Mucosa of gallbladder (tissue), 1 donor: ENCODE results near the gene LILRB5. TPM values are rescaled to one million over a fixed set of nuclear protein-coding genes. Genes with fewer than 3 reads are reported as not detected.
"Not testable (repeated sequence)": the region's sequence is repeated elsewhere in the genome, so short reads cannot be mapped to it uniquely, and the experiment has no call there.

Experiments used
- DNase-seq: peaks from one replicate; pipeline ENCODE4 v3.0.0-alpha.2; 2020; ENCODE audit warnings: low spot score
- total RNA-seq: library from RNA; stranded (reverse); gene quantifications from one replicate; pipeline ENCODE4 v1.2.1, GENCODE V29; 2021
- donor health status: DM: no; HTN: no; CAD: no.

Gene LILRB5
- total RNA-seq, 1 donor from 2014 or later: 6.5 TPM

DNA sequence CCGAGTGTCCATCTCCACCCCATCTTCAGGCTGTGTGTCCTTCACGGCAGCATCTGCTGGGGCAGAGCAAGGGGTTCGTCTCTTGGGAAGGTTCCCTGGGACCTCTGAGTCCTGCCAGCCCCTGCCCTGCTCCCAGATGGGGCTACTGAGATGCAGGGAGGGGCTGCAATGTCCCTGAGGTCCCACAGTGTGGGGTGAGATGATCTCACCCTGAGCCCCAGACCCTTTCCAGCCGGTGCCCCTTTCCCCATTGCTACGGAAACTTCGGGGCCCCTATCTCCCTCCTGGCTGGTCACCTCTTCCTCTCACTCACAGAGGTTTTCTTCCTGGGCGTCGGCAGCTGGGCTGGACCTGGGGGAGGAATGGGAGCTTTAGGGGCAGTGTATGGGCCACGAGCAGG, 18.9 kb upstream of the LILRB5 start:
- DNase-seq: no peak

DNA sequence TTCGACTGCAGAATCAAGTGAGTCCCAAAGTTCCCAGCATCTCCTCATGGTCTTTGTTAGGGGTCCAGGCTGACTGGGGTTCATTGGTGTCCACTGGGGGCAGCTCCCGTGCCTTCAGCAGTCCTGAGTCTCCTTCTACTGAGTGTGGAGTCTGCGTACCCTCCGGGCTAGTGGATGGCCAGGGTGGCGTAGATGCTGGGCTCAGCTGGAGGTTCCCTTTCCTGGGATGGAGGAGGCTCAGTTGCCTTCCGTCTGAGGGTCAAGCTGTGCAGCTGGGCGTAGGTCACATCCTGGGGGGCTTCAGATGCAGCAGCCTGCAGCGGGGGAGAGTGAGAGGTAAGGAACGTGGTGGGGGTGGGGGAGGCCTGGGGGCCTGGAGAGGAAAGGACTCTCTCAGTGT, 17.4 kb upstream of the LILRB5 start:
- DNase-seq: not testable (repeated sequence)

DNA sequence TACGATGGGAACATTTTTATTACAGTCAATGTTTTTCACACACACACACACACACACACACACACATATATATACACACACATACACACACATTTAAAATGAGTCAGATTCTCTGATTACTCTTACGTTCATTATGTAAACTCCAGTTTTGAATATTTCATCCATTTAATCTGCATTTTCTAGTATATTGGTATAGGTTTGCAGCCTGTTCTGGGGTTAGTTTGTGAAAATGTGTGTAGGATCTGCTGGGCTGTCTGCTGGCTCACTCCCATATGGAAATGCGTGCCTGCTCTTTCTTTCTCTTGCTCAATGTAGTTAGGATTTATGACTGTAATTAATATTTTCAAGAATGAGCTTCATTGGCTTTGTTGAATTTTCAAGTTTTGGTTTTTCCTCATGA, 16.7 kb upstream of the LILRB5 start:
- DNase-seq: no peak

DNA sequence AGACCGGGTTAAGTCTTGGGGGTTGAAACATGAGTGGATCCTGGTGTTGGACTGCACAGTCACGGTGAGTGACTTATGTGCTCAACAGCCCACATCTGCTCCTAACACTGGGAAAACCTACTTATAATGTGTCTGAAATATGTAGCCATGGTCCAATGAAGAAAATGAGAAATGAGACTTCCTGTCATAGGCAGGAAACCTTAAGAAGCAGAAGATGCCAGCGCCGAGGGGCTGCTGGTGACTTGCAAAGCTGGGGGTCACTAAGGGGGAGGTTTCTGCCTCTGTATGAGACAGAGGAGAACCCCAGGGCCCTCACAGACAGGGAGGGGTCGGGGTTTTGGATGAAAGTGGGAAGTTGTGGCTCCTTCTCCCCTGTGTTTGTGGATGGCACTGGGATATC, 15.1 kb upstream of the LILRB5 start:
- DNase-seq: not testable (repeated sequence)

DNA sequence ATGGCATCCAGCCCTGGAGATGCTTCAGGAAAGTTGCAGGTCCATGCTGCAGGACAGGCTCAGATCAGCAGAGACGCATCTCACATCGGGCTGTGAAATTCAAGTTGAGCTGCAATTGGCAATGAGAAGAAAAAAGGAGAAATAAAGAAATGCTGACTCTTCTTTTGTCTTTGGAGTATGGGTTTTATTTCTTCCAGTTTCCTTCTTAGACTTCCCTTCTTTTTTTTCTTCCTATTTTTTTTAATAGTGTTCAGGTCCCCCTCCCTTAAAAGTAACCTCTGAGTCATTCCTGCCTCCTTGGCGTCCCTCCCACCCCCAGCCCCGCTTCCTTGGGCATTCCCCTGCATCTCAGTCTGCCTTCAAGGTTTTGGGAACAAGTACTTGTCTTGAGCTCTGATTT, 14.5 kb upstream of the LILRB5 start:
- not testable (repeated sequence) for DNase-seq

DNA sequence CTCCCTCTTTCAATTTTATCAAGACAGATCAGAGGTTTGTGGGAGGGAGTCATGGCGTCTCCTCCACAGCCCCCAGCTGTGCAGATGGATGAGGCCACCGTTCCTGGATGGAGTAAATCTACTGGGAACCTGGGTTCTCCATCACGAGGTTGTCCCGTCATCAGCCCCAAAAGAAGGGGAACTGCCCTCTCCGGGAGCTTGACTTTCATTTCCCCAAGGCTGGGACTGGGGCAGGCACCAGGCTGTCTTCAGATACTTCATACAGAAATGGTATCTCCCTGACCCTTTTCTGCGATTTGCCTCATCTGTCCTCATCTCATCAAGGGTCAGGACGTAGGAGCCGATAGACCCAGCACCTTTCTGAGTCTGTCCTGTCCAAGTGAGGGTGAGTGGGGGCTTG, 14.0 kb upstream of the LILRB5 start:
- DNase-seq: no peak

DNA sequence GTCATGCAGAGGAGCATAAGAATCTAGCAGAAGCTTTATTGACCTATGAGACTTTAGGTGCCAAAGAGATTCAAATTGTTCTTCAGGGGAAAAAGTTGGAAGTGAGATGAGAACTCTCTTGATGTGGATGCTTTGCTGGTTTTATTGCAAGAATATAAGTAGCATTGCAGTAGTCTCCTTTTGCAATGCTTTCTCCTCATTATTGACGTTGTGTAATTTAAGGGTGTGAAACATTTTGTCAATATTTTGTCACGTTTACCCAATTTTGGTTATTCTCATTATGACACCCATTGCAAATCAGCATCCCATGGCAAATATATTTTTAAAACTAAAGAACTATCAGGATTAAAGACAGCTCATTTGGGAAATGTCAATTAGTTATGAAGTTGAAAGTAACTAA, 11.9 kb upstream of the LILRB5 start:
- DNase-seq: no peak

DNA sequence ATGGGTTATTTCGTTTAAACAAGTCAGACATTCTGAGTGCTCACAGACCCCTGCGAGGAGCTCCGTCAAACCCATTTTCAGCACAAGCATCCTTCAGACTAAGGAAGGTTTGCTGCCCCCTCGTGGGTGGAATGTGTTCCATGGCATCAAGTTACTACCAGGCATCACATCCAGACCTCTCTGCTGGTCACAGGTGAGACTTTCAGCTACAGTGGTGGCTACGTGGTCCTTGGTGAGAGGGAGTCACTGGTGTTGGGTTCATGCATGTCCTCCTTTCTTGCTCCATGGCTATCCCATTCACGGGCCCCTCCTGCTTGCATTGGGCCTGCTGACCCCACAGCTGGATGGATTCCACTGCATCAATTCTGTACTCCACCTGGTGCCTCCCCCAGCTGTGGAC, 9.1 kb upstream of the LILRB5 start:
- DNase-seq: peak; percentile 83

DNA sequence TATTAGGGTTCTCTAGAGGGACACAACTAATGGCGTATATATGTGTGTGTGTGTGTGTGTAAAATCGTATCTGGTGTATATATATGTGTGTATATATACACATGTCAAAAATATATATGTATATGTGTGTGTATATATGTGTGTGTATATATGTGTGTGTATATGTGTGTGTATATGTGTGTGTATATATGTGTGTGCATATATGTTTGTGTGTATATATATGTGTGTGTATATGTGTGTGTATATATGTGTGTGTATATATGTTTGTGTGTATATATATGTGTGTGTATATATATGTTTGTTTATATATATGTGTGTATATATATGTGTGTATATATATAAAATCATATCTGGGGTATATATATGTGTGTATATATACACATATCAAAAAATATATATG, 5.4 kb upstream of the LILRB5 start:
- no peak for DNase-seq

DNA sequence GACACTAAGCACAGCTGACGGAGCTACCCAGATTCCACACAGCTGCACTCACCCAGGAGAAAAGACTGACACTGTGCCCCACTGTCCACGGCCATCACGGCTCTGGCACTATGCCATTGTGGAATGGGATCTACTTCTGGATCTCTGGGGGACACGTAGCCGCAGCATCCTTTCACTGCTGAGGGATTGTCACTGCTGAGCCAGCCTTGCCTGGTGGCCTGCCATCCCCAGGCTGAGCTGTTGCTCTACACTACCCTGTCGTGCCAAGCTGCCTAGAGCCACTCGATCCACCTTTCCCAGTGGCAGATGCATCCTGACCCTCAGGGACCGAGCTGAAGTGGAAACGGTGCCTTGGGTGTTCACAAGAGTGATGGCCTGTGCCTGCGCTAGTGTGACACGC, 5.0 kb upstream of the LILRB5 start:
- no peak for DNase-seq

DNA sequence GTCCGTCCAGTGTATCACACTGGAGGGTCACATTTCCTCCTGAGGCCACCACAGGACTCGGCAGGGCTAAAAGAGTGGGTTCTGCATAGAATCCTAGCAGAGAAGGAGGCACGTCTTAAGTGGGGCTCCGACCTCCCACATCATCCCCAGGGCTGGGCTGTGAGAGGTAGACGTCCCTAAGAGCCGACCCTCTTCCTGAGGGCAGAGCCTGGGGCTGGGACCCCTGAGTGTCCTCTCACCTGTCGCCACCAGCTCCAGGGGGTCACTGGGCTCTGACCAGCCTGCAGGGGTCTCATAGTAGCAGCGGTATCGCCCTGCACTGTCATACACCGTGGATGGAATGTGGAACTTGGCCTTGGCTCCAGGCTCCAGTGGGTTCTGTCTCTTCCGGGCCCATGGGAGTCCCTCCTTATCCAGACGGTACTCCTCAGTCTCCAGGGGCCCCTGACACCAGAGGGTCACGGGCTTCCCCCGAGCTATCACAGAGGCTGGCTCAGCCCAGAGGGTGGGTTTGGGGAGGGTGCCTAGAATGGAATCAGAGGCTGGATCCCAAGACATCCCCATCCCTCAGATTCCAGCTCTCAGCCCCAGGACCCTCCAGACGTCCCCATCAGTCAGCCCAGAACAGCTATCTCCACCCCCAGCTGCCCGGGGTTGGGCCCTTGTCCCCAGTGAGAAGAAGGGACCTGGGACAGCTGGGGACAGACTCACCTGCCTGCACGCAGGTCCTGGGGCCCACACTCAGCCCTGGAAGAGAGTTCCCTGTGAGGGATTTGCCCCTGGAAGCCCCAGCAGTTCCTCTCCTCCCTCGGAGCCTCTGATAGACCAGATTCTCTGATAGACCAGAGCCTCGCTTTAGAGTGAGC, 590 bp downstream of the LILRB5 start:
- no peak for DNase-seq

DNA sequence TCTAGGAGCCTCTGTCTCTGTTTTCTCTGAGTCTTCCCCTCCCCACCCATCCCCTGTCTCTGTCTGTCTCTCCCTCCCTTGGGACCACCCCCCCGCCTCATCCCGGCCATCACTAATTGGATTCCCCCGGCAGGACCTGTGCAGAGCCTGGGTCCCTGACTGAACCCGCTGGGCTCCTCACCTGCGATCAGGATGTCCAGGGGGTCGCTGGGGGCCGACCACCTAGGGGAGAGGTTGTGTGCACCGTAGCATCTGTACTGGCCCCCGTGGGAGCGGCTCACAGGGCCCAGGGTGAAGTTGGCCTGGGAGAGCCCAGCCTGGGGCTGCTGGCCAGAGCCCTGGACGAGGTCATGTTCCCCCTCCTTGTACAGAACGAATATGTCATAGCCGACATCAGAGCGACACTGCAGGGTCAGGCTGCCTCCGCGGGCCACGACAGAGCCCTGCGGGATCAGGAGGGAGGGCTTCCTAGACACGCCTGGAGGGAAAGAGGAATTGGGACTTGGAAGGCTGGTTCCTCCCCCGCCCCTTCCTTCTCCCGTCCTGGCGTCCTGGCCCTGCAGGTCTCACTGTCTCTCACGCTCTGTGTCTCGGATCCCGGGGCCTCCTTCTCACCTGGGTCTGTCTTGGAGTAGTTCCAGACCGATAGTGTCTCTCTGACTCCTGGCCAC, 1.8 kb downstream of the LILRB5 start:
- DNase-seq: no peak

DNA sequence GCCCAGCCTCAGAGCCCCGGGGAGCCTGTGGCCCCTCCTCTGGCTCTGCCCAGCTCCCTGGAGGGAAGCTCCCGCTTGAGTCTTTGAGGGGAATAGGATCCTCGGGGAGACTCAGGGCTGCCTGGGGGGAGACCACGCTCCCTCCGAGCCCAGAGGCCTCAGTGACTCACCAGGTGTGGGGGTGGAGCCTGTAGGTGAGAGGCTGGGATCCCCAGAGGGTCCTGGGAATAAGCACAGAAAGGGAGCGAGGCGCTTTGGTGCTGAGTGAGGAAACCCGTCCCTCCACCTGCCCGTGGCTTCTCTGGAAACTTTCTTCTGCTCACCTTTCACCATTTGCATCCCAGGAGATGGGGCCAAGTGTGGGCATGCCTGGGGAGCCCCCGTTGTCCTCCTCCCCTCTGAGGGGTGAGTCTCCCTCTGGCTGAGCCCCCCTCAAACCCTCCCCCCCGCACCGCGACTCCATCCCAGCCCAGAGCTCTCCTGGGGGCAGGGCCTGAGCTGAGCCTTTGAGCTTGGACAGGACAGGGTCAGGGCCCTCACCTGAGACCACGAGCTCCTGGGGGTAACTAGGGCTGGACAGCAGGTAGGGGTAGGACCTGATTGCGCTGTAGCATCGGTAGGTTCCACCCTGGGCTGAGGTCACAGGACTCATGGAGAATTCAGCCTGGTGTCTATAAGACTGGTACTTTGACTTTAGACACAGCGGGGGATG, 2.7 kb downstream of the LILRB5 start:
- no peak for DNase-seq

DNA sequence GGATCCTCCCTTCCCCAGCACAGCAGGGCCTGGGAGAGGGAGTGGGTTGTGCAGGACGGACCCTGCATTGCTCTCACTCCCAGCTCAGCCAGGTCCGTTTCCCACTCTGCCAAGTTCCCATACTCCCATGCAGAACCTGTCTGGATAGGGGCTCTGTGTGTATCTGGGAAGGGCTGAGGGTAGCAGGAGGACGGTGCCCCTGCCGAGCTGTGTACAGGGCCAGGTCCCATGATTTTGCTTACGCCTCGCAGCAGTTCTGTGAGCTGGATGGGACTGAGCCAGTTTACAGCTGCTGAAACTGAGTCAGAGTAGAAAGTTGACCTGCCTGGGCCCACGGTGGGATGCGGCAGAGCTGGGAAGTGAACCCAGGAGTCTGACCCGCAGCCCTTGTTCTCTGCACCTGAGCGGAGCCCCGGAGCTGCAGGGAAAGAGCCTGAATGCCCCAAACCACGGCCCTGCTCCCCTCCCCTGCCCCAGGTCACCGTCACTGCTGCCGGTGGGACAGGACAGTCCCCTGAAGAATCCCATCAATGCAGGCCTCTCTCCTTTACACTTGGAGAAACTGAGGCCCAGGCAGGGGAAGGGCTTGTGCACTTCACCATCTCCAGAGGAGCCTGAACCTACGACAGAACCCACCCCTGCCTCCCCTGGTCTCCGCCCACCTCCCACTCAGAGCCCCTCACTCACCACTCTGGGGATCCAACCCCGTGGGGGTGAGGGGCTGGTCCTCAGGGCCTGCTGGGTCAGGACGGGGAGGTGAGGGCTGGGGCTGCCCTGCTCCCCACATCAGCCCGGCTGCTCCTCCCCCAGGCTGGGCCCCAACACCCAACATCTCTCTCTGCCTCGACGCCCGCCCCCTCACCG, 3.5 kb downstream of the LILRB5 start:
- no peak for DNase-seq

DNA sequence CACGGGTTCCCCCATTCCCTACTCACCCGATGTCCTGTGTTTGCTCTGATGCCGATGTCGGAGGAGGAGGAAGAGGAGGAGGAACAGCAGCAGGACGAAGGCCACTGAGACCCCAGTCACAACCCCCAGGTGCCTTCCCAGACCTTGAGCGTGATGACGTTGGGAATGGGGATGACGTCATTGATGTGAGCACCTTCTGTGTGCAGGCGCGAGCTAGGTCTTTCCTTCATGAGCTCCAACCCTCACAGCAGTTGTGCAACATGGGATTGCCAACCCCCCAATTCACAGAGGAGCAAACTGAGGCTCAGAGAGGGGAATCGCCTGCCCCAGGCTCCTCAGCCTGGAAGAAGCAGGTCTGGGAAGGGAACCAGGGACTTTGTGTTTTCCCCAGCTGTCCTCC, 4.2 kb downstream of the LILRB5 start:
- DNase-seq: no peak

DNA sequence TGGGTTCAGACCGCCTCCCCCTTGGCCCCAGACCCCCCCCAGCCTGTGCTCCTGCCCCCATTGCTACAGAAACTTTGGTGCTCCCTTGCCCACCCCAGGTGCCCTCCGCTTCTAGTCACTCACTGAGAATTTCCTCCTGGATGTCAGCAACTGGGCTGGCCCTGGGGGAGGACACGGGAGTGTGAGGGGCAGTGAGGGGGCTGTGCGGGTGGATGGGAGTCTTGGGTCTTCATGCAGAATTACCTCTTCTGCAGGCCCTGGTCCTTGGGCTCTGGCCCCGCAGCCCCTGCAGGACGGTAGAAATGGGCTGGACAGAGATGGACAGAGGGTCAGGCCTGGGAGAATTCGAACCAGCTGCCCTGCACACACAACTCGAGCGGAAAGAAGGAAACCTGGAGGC, 4.8 kb downstream of the LILRB5 start:
- DNase-seq: no peak

DNA sequence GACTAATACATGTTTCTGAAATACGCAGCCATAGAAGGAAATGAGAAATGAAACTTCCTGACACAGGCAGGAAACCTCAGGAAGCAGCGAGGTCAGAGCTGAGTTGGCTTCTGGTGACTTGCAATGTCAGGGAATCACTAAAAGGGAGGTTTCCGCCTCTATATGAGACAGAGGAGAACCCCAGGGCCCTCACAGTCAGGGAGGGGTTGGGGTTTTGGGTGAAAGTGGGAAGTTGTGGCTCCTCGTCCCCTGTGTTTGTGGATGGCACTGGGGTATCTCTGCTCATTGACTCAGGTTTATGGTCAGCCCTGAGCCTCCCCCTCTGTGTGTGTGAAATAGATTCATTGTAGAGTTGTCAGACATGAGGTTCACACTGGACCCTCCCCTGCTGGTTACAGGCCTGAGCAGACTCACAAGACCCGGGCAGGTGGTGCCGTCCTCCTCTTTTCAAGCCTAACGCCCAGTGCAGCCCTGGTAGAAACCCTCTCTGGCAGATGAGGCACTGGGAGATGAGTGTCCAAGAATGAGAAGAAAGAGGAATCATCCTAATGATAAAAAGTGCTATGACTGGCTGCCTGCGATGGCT, 9.0 kb downstream of the LILRB5 start:
- peak; percentile 33 for DNase-seq

DNA sequence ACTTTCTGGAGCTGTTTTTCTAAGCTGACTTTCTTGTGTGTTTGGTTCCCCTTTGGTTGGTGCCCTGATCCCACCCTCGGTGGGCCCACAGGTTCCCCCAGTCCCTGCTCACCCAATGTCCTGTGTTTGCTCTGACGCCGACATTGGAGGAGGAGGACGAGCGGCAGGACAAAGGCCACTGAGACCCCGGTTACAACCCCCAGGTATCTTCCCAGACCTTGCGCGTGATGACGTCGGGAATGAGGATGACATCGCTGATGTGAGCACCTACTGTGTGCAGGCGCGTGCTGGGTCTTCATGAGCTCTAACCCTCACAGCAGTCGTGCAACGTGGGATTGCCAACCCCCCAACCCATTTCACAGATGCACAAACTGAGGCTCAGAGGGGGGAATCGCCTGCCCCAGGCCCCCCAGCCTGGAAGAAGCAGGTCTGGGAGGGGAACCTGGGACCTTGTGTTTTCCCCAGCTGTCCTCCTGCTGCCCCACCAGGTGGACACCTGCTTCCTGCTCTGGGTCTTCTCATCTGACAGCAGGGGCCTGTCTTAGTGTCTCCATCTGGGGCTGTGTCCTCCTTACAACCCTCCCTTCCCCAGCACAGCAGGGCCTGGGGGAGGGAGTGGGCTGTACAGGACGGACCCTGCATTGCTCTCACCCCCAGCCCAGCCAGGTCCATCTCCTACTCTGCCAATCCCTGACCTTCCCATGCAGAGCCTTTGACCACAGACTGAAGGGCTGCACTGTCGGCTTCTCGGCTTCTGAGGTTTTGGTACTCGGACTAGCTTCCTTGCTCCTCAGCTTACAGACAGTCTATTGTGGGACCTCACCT, 9.8 kb downstream of the LILRB5 start:
- DNase-seq: no peak

DNA sequence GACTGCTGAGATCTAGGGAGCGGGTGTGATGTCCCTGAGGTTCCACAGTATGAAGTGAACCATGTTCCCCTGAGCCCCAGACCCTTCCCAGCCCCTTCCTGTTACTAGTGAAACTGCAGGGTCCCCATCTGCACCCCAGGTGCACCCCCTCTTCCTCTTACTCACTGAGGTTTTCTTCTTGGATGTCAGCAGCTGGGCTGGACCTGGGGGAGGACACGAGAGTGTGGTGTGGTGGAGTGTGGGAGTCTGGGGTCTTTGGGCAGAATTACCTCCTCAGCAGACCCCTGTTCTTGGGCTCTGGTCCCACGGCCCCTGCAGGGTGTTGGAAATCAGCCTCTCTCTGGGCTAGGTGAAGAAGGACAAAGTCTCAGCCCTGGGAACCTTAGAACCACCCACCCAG, 11.1 kb downstream of the LILRB5 start:
- no peak for DNase-seq

DNA sequence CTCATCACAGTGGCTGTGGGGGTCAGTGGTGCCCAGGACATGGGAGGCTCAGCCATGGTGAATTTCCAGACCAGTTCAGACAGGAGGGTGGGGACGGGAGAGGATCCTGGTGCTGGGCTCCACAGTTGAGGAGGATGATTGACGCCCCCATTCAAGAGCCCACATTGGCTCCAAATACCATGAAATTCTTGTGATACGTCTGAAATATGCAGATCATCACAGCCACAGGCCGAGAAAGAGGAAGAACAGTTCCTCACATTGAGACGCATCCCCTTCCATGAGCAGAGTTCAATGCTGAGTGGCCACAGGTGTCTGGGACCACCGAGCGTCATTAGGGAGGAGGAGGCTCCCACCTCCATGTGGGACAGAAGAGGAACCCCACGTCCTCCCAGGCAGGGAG, 13.3 kb downstream of the LILRB5 start:
- not testable (repeated sequence) for DNase-seq
